HG02852 (cell line): ENCODE results near the gene SPOCK1.

Experiments used
- ATAC-seq: cut with Tn5 transposase; IDR thresholded peaks from one replicate; pipeline ENCODE4 v1.9.1; 2021; ENCODE audit warnings: mild to moderate bottlenecking, moderate library complexity; ENCODE audit not compliant: unreplicated experiment

Gene SPOCK1

GRCh38 chr5:137446151-137446550 is 53.0 kb downstream of the SPOCK1 start:
- no peak for ATAC-seq

- no peak for ATAC-seq
These were observed 56.5 kb downstream of the SPOCK1 start for GRCh38 chr5:137442660-137443059.

DNA sequence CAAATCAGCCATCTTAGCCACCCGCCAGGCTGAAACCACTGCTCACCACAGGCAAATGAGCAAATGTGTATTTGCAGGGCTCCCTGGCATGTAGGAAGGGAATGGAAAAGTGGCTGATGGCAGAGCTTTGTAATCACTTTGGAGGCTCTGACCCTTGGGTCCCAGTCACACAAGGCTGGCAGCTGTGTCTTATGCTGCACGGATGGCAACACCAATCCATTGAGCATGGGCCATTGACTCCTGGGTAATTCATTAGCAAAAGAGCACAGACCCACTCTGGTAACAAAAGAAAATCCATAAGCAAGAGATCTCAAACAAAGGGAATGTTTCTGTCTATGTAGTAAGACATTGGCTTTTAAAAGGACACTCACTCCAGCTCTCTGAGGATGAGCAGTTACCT is 57.6 kb downstream of the SPOCK1 start:
- ATAC-seq = no peak

DNA sequence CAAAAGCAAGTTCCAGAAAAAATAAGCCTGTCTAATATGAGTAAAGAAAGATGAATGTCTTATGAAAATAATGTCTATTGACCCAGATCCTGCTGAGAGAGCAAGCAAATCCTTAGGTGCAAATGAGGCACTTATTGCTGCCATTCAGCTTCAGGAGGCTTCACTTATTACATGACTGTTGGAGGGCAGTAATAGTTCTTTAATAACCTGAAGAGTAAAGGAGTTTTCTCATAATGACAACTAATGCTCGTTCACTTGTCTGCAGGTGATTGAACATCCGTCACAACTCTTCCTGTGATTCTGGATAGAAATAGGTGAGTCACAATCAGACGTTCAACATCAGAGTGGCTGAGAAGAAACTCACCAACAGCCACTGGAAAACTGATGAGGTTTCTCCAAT is 58.3 kb downstream of the SPOCK1 start:
- ATAC-seq = no peak

DNA sequence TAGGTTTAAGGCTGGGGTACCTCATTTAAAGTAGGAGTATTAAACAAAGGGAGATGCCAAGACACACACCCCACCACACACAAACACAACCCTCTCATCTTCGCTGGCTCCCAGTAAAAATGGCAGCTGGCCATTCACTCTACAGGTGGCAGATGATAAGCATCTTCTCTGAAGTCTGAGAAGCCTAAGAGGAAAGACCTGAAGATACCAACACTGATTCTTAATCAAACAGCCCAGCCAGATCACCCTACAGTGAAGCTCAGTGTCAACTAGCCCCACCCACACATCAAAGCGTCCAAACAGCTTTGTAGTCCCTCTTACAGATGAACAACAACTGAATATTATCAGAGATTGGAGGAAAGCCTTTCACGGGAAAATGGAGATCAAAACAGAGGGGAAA is 59.5 kb downstream of the SPOCK1 start:
- no peak for ATAC-seq

GRCh38 chr5:137438932-137439331 is 60.2 kb downstream of the SPOCK1 start:
- no peak for ATAC-seq

GRCh38 chr5:137437774-137438173 is 61.4 kb downstream of the SPOCK1 start:
- ATAC-seq = no peak

DNA sequence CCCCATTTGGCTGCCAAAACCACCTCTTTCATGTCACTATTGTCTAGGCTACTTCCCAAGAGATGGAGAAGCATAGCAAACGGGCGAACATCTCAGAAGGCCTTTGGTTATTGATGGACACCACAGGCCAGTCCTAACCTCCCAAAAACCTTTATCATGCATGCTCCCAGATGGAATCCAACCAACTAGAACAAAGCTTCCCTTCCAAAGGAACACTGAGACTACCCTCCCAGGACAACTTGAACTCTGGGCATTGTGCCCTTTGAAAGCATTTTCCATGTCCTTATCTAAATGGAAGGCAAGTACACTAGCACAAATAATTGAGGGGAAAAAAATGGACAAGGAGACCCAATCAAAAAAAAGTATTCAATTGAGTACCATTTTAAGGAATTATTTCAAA is 65.6 kb downstream of the SPOCK1 start:
- ATAC-seq = no peak

DNA sequence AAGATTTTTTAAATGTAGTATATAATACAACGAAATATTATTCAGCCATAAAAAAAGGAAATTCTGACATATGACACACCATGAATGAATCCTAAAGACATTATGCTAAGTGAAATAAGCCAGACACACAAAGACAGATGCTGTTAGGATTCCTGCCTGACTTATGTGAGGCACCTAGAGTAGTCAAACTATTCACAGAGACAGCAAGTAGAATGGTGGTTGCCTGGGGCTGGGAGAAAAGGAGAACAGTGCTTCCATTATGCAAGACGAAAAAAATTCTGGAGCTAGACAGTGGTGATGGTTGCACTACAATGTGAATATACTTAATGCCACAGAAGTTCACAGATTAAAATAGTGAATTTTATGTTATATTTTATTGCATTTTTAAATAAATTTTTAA is 66.8 kb downstream of the SPOCK1 start:
- ATAC-seq = no peak

- no peak for ATAC-seq
These were observed 68.1 kb downstream of the SPOCK1 start for GRCh38 chr5:137431051-137431450.

- ATAC-seq = no peak
These were observed 83.9 kb downstream of the SPOCK1 start for GRCh38 chr5:137415231-137415681.

DNA sequence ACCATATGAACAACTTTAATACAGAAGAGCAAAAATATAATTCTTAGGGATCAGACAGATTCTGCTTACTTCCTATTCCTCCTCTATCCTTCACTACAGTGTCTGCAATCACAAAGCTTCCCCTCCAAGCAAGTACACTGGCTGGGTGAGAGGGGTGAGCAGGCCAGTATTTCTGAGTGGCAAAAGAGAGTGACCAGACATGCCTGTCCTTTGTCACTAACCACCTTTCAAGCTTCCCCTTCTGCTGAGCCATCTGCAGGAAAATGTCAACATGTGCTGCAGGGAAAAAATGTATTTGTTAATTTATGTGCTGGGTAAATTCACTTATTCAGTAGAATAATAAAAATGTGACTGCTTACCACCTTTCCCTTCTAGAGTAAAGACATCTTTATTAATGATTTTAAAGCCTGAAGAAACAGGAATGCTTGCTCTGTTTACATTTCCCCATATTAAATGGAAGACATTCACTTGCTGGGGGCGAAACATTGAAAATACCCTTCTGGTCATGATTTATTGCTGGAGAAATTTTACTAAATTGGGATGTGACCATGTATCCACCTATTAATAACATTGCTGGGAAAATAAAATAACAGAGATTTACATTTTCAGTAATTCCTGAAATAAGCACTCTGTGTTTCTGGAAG is 84.9 kb downstream of the SPOCK1 start:
- no peak for ATAC-seq

DNA sequence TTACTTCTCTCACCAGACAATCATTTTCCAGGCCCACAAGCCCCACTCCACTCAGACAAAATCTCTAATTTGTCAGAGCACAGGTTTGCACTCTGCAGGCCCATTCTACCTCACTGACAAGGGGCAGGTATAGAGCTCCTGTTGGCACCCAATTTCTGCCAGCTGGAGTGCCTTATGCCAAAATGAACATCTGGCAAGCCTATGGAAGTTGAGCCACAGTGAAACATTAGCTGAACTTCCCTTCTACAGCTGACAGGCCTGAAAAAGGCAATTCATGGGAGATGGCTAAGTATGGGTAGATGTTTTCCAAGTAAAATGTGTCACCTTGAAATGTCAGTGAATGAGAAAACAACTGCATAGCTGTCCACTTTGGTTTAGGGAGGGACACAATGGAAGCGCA is 87.0 kb downstream of the SPOCK1 start:
- no peak for ATAC-seq

- no peak for ATAC-seq
These were observed 88.7 kb downstream of the SPOCK1 start for GRCh38 chr5:137410234-137411010.

GRCh38 chr5:137409736-137410135 is 89.4 kb downstream of the SPOCK1 start:
- no peak for ATAC-seq

- no peak for ATAC-seq
These were observed 92.0 kb downstream of the SPOCK1 start for GRCh38 chr5:137407090-137407489.

DNA sequence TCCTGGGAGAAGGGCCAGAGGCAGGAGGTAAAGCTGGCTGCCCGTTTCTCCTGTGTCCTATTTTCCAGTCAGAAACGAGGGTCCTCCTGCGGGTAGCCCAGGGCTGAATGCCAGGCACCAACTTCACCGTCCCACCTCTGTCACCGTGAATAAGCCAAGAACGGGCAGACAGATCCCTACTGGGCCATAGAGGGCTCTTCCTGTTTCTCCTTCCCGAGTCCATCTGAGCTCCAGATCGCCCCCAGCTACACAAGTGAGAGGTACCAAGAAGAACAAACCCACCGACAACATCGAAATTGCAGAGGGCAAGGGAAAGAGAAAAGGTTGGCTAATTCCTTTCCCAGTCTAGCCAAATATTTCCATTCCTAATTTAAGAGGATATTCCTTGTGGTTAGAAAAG is 93.7 kb downstream of the SPOCK1 start:
- no peak for ATAC-seq

DNA sequence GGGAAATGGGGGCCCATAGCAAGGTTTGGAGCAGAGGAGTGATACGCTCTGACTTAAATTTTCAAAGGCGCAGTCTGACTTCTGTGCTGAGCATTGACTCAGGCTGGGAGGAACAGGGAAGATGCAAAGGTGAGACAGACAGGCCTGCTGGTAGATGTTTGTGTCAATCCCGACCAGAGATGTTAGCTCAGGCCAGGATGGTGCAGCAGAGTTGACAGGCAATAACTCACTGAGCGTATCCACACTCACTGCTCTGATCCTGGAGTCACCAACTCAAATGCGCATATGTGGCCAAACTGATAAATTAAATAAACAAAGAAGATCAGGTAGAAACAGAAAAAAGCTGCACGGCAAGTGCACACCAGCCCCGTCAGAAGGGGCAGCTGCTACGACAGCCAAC is 95.3 kb downstream of the SPOCK1 start:
- ATAC-seq = no peak

DNA sequence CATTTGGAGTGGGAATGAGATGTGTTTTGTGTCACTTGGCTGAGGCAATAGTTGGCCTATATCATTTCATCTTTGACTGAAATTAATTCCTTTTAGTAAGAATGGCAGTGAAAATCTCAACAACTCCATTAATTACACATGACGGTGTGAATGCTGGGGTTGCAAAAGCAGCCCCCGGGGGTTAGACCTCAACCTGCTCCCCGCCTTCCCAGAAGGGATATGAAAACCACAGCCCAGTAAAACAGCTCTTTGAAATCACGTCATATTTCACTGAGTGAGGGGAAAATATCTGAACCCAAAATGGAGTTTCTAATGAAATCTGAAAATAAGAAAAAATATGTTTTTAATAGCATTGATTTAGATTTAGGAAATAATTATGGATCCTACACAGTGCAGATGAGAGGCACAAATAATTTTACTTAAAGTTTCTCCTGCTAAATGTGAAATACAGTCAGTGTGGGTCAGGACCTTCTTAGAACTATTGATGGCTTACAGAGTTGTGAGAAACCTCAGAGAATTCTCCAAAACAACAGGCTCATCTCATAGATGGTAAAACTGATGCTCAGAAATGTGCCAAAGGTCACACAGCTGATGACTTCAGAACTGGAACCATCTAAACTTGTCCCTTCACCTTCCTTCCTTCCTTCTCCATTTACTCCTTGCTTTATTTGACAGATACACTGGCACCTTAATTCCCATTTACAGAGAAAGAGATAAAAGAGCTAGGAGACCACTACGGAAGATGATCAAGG is 96.5 kb downstream of the SPOCK1 start:
- ATAC-seq = no peak

DNA sequence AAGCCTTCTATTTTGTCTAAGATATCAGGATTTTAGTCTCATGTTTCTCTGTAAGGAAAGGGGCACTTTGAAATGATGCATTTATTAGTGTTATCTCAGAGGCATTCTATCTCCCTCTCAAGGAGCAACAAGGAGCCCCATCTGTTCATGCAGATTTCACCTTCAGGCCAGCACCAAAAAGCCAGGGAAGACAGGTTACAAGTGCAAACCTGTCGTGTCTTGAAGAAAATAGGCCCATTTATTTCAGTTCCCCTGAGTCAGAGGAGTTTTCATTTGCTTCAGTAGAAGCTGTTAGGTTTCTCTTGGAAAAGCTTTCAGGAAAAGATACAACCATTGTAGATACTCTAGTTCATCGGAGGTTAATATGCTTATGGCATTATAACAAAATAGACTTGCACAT is 97.2 kb downstream of the SPOCK1 start:
- ATAC-seq = no peak

- no peak for ATAC-seq
These were observed 98.6 kb downstream of the SPOCK1 start for GRCh38 chr5:137400571-137400970.

GRCh38 chr5:137399911-137400310 is 99.2 kb downstream of the SPOCK1 start:
- ATAC-seq = no peak
